KOPT-K1 (cell line): ENCODE results near the gene ANKRD10.

ENCODE experiments used
- H3K27ac ChIP-seq: fragments of 200-600 bp; sonication (generic); 2 replicates; pipeline ENCODE4 v1.5.1; 2016; ENCODE audit warnings: antibody characterized with exemption, mild to moderate bottlenecking, low read depth, low read length; ENCODE audit not compliant: poor library complexity, severe bottlenecking
- H3K36me3 ChIP-seq: fragments of 200-600 bp; sonication (generic); 2 replicates; pipeline ENCODE4 v1.5.1; 2017; ENCODE audit warnings: antibody characterized with exemption, mild to moderate bottlenecking, low read length, moderate library complexity; ENCODE audit not compliant: insufficient read depth
- H3K9me3 ChIP-seq: fragments of 200-600 bp; sonication (generic); 2 replicates; pipeline ENCODE4 v1.5.1; 2017; ENCODE audit warnings: antibody characterized with exemption, low read length, mild to moderate bottlenecking; ENCODE audit not compliant: insufficient read depth, poor library complexity, severe bottlenecking

ANKRD10 gene

DNA sequence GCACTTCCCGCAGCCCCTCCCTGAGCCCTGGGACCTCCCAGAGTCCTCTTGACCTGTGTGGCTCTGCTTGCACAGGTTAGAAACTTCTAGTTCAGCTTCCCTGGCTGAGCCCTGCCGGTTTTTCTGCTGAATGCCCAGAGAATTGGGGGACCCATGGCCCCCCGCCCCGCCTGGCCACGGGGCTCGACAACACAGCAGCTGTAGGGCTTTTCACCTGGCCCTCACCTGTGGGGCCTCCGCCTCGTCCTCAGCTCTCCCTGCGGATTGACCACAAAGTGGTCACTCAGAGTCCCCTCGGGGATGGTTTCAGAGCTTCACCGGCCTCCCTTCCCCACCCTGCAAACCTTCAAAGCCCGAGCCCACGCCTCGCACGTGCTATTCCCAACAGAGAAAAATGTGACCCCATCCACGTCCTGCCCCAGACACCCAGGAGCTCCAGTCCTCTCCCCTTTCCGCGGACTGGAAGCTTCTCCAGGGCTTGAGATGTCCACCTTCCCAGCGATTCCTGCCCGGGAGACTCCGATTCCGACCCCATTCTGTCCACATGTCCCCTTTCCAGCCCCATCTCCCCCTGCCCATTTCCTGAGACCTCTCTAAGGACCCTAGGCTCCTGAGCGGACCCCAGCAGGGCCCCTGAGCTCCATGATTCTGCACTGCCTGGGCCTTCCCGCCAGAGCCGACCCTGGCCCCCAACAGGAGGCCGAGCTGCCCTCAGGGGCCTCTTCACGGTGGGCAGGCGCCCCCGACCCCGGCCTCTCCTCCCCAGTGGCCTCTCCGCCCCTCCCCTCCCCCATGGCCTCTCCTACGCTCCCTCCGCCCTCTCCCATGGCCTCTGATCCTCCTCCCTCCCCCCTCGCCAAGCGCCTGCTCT lies 41.9 kb downstream of the ANKRD10 start:
- Histone ChIP-seq H3K9me3 (no peaks in the 10 kb centered on the region), H3K36me3 (no peaks in the 10 kb centered on the region), H3K27ac (no peak overlapping the region)

GRCh38 chr13:110872034-110872767 lies 42.7 kb downstream of the ANKRD10 start:
- H3K27ac ChIP-seq, result no peak overlapping the region
- no peaks in the 10 kb centered on the region for H3K36me3 ChIP-seq
- H3K9me3 ChIP-seq, result no peaks in the 10 kb centered on the region

- H3K27ac ChIP-seq, result no peak overlapping the region
- H3K36me3 ChIP-seq, result no peaks in the 10 kb centered on the region
- H3K9me3 ChIP-seq, result no peaks in the 10 kb centered on the region
These were observed 44.8 kb downstream of the ANKRD10 start for GRCh38 chr13:110869805-110870706.

DNA sequence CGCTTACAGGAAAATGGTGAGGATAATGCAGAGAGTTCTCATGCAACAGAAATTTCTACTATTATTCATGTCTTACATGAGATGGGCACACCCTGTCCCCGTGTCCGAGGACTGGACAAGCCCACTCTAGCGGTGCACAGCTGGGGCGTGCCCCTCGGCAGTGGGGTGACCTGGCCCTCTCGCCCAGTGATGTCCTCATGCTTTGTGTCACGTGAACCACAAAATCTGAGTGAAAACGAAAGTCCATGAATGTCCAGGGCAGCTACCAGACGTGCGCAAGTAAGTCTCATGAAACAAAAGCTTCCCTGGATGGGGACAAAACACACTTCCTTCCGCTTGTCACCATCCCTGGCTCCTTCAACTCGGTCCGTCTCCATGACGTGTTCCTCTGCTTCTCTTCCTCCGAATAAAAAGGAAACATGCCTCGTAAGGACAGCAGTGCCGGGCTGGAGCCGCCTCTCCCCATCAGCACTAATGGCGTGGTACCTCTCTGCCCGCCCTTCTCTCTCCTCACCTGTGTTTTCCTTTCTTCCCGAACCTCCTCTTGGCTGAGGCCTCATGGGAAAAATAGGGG lies 45.6 kb downstream of the ANKRD10 start:
- Histone ChIP-seq H3K9me3 (no peaks in the 10 kb centered on the region), H3K36me3 (no peaks in the 10 kb centered on the region), H3K27ac (no peak overlapping the region)

GRCh38 chr13:110868720-110869119 lies 46.1 kb downstream of the ANKRD10 start:
- Histone ChIP-seq H3K27ac (no peak overlapping the region), H3K9me3 (no peaks in the 10 kb centered on the region), H3K36me3 (no peaks in the 10 kb centered on the region)

DNA sequence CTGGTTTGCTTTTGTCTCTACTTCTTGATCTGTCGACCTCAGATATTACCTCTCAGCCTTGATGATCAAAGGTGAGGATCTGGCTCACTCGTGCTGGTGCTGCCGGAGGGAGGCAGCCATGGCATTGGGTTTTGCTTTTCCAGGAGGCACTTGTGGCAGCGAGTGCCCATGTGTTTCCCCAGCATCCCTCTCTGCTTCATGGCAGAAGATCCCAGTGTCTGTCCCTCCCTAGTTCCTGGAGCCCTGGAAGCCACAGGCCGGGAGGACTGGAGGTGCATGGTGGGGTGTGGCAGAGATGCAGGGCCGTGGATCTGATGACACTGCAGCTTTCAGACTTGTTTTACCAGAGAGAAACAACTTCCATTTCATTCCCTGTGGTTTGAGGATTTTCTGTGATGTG lies 47.5 kb downstream of the ANKRD10 start:
- no peak overlapping the region for H3K27ac ChIP-seq
- H3K36me3 ChIP-seq, result no peaks in the 10 kb centered on the region
- H3K9me3 ChIP-seq, result no peaks in the 10 kb centered on the region

DNA sequence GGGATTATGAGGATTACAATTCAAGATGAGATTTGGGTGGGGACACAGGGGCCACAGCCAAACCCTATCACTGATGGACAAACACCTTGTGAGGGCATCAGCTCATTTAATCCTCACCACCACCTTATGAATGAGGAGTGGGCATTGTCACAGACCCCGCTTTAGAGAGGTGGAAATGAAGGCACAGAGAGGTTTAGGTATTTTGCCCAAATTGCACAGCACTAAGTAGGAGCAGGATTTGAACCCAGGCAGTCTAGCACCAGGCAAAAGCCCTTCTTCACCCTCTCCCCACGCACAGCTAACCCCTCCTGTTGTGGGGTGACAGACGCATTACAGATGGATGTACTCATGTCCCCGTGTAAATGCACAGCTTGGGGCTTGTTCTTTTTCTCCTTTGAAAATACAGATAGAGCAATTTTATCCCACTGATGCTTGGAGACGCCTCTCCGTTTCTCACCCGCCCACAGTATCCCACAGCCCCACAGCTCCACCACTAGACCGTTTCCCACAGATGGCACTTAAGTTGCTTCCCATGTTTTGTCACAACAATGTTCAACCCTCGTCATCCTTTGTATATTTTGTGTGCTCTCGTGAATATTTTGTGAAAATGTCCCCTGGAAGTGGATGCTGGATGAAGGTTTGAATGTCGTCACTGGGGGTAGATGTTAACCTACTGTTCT lies 48.2 kb downstream of the ANKRD10 start:
- H3K27ac ChIP-seq, result no peak overlapping the region
- no peaks in the 10 kb centered on the region for H3K36me3 ChIP-seq
- no peaks in the 10 kb centered on the region for H3K9me3 ChIP-seq

DNA sequence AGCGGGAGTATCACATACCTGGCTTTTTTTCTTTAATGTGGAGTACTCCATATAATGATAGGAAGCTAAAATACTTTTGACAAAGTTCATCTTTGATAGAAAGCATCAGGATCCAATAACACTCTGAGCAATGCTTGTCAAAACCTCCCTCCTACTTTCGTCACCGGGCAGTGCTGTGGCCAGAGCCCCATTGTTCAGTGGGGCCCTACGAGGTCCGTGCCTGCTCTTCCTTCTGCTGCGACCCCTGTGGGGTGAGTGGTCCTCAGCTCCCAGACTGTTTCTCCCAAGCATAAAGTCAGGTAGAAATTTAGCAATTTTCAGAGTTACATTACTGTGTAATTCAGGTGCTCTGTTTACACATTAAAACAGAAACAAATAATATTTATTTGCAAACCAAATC lies 51.2 kb downstream of the ANKRD10 start:
- no peak overlapping the region for H3K27ac ChIP-seq
- no peaks in the 10 kb centered on the region for H3K9me3 ChIP-seq
- H3K36me3 ChIP-seq, result no peaks in the 10 kb centered on the region

GRCh38 chr13:110860983-110861382 lies 53.9 kb downstream of the ANKRD10 start:
- H3K27ac ChIP-seq, result no peak overlapping the region
- peaks cover 20% of the 10 kb centered on the region for H3K9me3 ChIP-seq
- H3K36me3 ChIP-seq, result no peaks in the 10 kb centered on the region

- no peak overlapping the region for H3K27ac ChIP-seq
- peaks cover 26% of the 10 kb centered on the region for H3K9me3 ChIP-seq
- no peaks in the 10 kb centered on the region for H3K36me3 ChIP-seq
These were observed 57.7 kb downstream of the ANKRD10 start for GRCh38 chr13:110856942-110857835.

DNA sequence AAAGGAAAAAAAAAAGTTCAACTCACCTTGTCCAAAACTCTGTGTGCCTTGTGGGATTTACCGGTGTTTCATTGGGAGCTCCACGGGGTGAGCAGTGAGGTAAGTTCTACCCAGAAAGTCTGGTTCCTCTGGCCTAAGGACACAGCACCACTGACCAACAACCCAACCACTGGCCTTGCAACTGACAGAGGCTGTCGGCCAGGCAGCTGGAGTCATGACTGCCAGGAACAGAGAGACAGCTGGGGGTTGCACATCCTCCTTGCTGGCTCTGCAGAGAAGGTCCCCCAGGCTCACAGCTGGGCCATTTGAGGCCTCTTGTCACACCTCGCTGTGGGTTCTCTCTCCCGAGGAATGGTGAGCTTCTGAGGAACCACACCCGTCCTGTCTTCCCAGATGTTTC lies 59.5 kb downstream of the ANKRD10 start:
- Histone ChIP-seq H3K27ac (no peak overlapping the region), H3K9me3 (peaks cover 26% of the 10 kb centered on the region), H3K36me3 (no peaks in the 10 kb centered on the region)

- Histone ChIP-seq H3K9me3 (peaks cover 26% of the 10 kb centered on the region), H3K36me3 (no peaks in the 10 kb centered on the region), H3K27ac (no peak overlapping the region)
These were observed 60.0 kb downstream of the ANKRD10 start for GRCh38 chr13:110854866-110855265.

GRCh38 chr13:110853235-110853721 lies 61.6 kb downstream of the ANKRD10 start:
- Histone ChIP-seq H3K27ac (no peak overlapping the region), H3K36me3 (no peaks in the 10 kb centered on the region), H3K9me3 (peaks cover 26% of the 10 kb centered on the region)
